Ishikawa (cell line): ENCODE data around the gene FAM222B.

Source experiments
- CEBPB ChIP-seq: IDR thresholded peaks from 2 replicates; pipeline ENCODE4 v1.6.1; 2012
- CREB1 ChIP-seq: IDR thresholded peaks from 2 replicates; pipeline ENCODE4 v1.6.1; 2012; ENCODE audit warnings: low read depth
- EGR1 ChIP-seq: IDR thresholded peaks from 2 replicates; pipeline ENCODE4 v1.6.1; 2012
- EP300 ChIP-seq: IDR thresholded peaks from 2 replicates; pipeline ENCODE4 v1.6.1; 2012; ENCODE audit warnings: borderline replicate concordance
- FOXM1 ChIP-seq: IDR thresholded peaks from 2 replicates; pipeline ENCODE4 v1.6.1; 2012; ENCODE audit warnings: low read depth, borderline replicate concordance
- NFIC ChIP-seq: IDR thresholded peaks from 2 replicates; pipeline ENCODE4 v1.6.1; 2012
- RAD21 ChIP-seq: IDR thresholded peaks from 2 replicates; pipeline ENCODE4 v1.6.1; 2012; ENCODE audit warnings: low read depth
- REST ChIP-seq: IDR thresholded peaks from 2 replicates; pipeline ENCODE4 v1.6.1; 2012; ENCODE audit warnings: low read depth, mild to moderate bottlenecking
- TAF1 ChIP-seq: IDR thresholded peaks from 2 replicates; pipeline ENCODE4 v1.6.1; 2012; ENCODE audit warnings: low read depth, mild to moderate bottlenecking
- TCF12 ChIP-seq: IDR thresholded peaks from 2 replicates; pipeline ENCODE4 v1.6.1; 2012; ENCODE audit warnings: low read depth
- TEAD4 ChIP-seq: IDR thresholded peaks from 2 replicates; pipeline ENCODE4 v1.6.1; 2012
- YY1 ChIP-seq: IDR thresholded peaks from 2 replicates; pipeline ENCODE4 v1.6.1; 2012; ENCODE audit warnings: low read depth
- ZBTB7A ChIP-seq: IDR thresholded peaks from 2 replicates; pipeline ENCODE4 v1.6.1; 2012; ENCODE audit warnings: low read depth
- TF ChIP-seq, protein P1 (sequence below): IDR thresholded peaks from 2 replicates; pipeline ENCODE4 v1.6.1; 2012
- TF ChIP-seq, protein P2 (sequence below): IDR thresholded peaks from 2 replicates; pipeline ENCODE4 v1.6.1; 2012

FAM222B gene

DNA sequence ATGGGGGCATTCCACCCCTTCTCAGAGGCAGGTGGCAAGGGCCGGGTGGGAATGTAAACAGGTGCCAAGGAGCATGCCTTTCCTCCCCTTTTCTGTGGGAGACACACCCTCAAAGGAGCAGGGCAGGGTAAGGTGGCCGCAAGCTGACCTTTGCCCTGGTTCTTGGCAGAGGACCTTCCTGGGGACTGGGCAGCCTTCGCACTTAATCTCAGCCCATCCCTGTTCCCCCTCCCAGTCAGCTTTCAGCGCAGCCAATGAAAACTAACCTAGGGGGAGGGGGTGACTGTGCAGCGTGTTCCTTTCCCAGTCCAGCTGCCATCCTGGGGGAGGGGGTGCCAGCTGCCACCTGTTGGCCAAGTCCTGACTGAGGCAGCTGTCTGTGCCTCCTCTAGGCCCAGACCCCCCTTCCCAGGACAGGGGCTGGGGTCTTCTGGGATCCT is 96.0 kb downstream of the FAM222B start:
- TF ChIP-seq, protein P1, sequence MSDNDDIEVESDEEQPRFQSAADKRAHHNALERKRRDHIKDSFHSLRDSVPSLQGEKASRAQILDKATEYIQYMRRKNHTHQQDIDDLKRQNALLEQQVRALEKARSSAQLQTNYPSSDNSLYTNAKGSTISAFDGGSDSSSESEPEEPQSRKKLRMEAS: 0 out of 2 replicates have a peak, but pooled peaks have one; percentile 38
- TF ChIP-seq TCF12 (no peak; the same call in 1 of the 2 replicates), ZBTB7A (peak; percentile 65; the same call in 1 of the 2 replicates), EGR1 (no peak), NFIC (0 out of 2 replicates have a peak, but pooled peaks have one; percentile 6), RAD21 (no peak)
- TF ChIP-seq, protein P2, sequence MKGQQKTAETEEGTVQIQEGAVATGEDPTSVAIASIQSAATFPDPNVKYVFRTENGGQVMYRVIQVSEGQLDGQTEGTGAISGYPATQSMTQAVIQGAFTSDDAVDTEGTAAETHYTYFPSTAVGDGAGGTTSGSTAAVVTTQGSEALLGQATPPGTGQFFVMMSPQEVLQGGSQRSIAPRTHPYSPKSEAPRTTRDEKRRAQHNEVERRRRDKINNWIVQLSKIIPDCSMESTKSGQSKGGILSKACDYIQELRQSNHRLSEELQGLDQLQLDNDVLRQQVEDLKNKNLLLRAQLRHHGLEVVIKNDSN: no peak

DNA sequence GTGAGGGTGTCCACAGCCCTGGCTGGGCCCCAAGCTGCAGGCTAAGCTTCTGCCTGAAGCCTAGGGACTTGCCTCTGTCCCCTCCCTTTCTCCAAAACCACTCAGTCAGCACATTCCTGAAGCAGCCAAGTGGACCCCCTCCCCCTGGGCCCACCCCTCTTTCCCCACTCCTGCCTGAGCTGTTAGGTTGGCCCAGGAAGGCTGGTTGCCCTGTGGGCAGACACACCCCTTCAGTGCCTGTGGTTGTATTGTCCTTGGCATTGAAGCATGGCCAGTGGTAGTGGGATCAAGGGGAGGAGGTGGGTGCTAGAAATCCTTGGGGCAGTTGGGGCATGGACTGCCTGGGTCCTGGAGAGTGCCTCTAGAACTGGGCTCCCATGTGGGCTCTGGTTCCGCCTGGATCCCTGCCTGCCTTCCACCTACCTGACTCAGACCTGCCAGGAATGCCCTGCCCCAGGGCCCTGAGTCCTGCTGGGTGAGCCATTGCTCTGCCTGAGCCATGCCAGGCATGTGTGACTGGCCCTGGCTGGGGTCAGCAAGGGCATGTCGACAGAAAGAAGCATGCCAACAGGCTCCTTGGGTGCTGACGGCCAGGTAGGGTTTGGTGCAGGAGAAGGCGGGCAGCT is 96.7 kb downstream of the FAM222B start:
- TF ChIP-seq TCF12 (0 out of 2 replicates have a peak, but pooled peaks have one; percentile 2), TEAD4 (peak; percentile 11; the same call in 1 of the 2 replicates), RAD21 (no peak), CEBPB (no peak), EGR1 (no peak)

GRCh38 chr17:28744972-28745785 is 97.4 kb downstream of the FAM222B start:
- TF ChIP-seq ZBTB7A: no peak
- no peak for TF ChIP-seq EGR1
- no peak for TF ChIP-seq REST
- TF ChIP-seq CREB1: no peak
- TF ChIP-seq EP300: no peak
- TF ChIP-seq NFIC: no peak
- TF ChIP-seq YY1: no peak
- TF ChIP-seq RAD21: no peak
- TF ChIP-seq, protein P2: no peak
- no peak for TF ChIP-seq TAF1
- TF ChIP-seq, protein P1: no peak
- no peak for TF ChIP-seq CEBPB
- TF ChIP-seq TCF12: no peak
- no peak for TF ChIP-seq FOXM1
- no peak for TF ChIP-seq TEAD4

- TF ChIP-seq CREB1 (peak; percentile 90), NFIC (no peak), EGR1 (no peak), TEAD4 (peak; percentile 69), CEBPB (no peak), YY1 (peak; percentile 73), RAD21 (no peak), TAF1 (no peak), ZBTB7A (peak; percentile 86)
- TF ChIP-seq, protein P1: peak; percentile 88; the same call in 1 of the 2 replicates
Measured at GRCh38 chr17:28744104-28744971, 98.3 kb downstream of the FAM222B start.

GRCh38 chr17:28743243-28744103 is 99.1 kb downstream of the FAM222B start, which contains the start of gene TRAF4:
Gene TRAF4 (plus strand): TSS chr17:28744011. CDS start chr17:28744113, 102 bp downstream.
- TF ChIP-seq, protein P2: no peak
- TF ChIP-seq EP300 (peak; percentile 8; the same call in 1 of the 2 replicates), RAD21 (no peak), CREB1 (0 out of 2 replicates have a peak, but pooled peaks have one; percentile 13), EGR1 (0 out of 2 replicates have a peak, but pooled peaks have one; percentile 12), ZBTB7A (peak; percentile 70), TAF1 (peak; percentile 45; the same call in 1 of the 2 replicates), REST (no peak), YY1 (no peak), TCF12 (peak; percentile 85), CEBPB (no peak), NFIC (peak; percentile 92), TEAD4 (peak; percentile 69; the same call in 1 of the 2 replicates), FOXM1 (0 out of 2 replicates have a peak, but pooled peaks have one; percentile 11)
- TF ChIP-seq, protein P1: no peak; the same call in 1 of the 2 replicates
